ENCODE measurements around the gene UBP1. TPM values are rescaled to one million over a fixed set of nuclear protein-coding genes. Genes with fewer than 3 reads are reported as not detected.
"Not testable (repeated sequence)": the region's sequence is repeated elsewhere in the genome, so short reads cannot be mapped to it uniquely, and the experiment has no call there.

The UBP1 gene
- total and polyA plus RNA-seq, 2 donors (not counting 1 experiment from before 2014, with no cell fraction given): 48.1 to 99.7 TPM

GRCh38 chr3:33447958-33448357 lies 7.8 kb upstream of the UBP1 start:
- no peak overlapping the region for H3K27ac ChIP-seq (ENCODE audit: insufficient read depth, low read length)
- no peak overlapping the region for H3K9ac ChIP-seq (ENCODE audit: insufficient read depth, low read length)
- no peak overlapping the region for H3K4me2 ChIP-seq (ENCODE audit: extremely low read depth, insufficient read depth, low read length)
- no peaks in the 10 kb centered on the region for H3K79me2 ChIP-seq (ENCODE audit: control insufficient read depth, insufficient read depth, low read length)
- H3K9me3 ChIP-seq (ENCODE audit: control insufficient read depth, insufficient read depth, low read depth, low read length): no peaks in the 10 kb centered on the region
- TF ChIP-seq EZH2 (IDR thresholded peaks at IDR 0.05; ENCODE audit: low read length, missing control alignments) (no peak), CTCF (conservative IDR thresholded peaks at IDR 0.05 in 1 of 2, IDR thresholded peaks at IDR 0.05 in 1 of 2; ENCODE audit: low read depth in 1 of 2, low read length in 2 of 2) (no peak)
- H3K4me1 ChIP-seq (ENCODE audit: control insufficient read depth, extremely low read depth, insufficient read depth, low read length): no peaks in the 10 kb centered on the region
- H2AFZ ChIP-seq (ENCODE audit: low read length): no peak overlapping the region
- H4K20me1 ChIP-seq (ENCODE audit: control insufficient read depth, extremely low read depth, insufficient read depth, low read length): no peaks in the 10 kb centered on the region
- no peak overlapping the region for H3K4me3 ChIP-seq (replicated peaks in 1 of 4; ENCODE audit: control extremely low read depth in 1 of 4, insufficient read depth in 1 of 4, low read depth in 3 of 4, low read length in 4 of 4)
- no peaks in the 10 kb centered on the region for H3K36me3 ChIP-seq (ENCODE audit: control insufficient read depth, insufficient read depth, low read length)
- DNase-seq (ENCODE audit: low read depth in 2 of 2): no peak
- H3K27me3 ChIP-seq (ENCODE audit: control insufficient read depth, insufficient read depth, low read length): no peaks in the 10 kb centered on the region

GRCh38 chr3:33447256-33447625 lies 7.0 kb upstream of the UBP1 start:
- H3K4me3 ChIP-seq (replicated peaks in 1 of 4; ENCODE audit: control extremely low read depth in 1 of 4, insufficient read depth in 1 of 4, low read depth in 3 of 4, low read length in 4 of 4); H3K4me1 ChIP-seq (ENCODE audit: control insufficient read depth, extremely low read depth, insufficient read depth, low read length); H3K27me3 ChIP-seq (ENCODE audit: control insufficient read depth, insufficient read depth, low read length); H3K4me2 ChIP-seq (ENCODE audit: extremely low read depth, insufficient read depth, low read length); H4K20me1 ChIP-seq (ENCODE audit: control insufficient read depth, extremely low read depth, insufficient read depth, low read length); H3K36me3 ChIP-seq (ENCODE audit: control insufficient read depth, insufficient read depth, low read length); H3K79me2 ChIP-seq (ENCODE audit: control insufficient read depth, insufficient read depth, low read length); H3K9ac ChIP-seq (ENCODE audit: insufficient read depth, low read length); H3K9me3 ChIP-seq (ENCODE audit: control insufficient read depth, insufficient read depth, low read depth, low read length); DNase-seq (ENCODE audit: low read depth in 2 of 2); H2AFZ ChIP-seq (ENCODE audit: low read length); H3K27ac ChIP-seq (ENCODE audit: insufficient read depth, low read length): not testable (repeated sequence)

GRCh38 chr3:33442190-33442589 lies 2.0 kb upstream of the UBP1 start:
- Histone ChIP-seq H4K20me1 (ENCODE audit: control insufficient read depth, extremely low read depth, insufficient read depth, low read length) (no peaks in the 10 kb centered on the region), H3K4me2 (ENCODE audit: extremely low read depth, insufficient read depth, low read length) (no peak overlapping the region), H3K4me1 (ENCODE audit: control insufficient read depth, extremely low read depth, insufficient read depth, low read length) (peaks cover under 1% of the 10 kb centered on the region), H3K9ac (ENCODE audit: insufficient read depth, low read length) (no peak overlapping the region), H3K27ac (ENCODE audit: insufficient read depth, low read length) (no peak overlapping the region), H3K9me3 (ENCODE audit: control insufficient read depth, insufficient read depth, low read depth, low read length) (no peaks in the 10 kb centered on the region), H2AFZ (ENCODE audit: low read length) (no peak overlapping the region), H3K79me2 (ENCODE audit: control insufficient read depth, insufficient read depth, low read length) (peaks cover 26% of the 10 kb centered on the region), H3K4me3 (replicated peaks in 1 of 4; ENCODE audit: control extremely low read depth in 1 of 4, insufficient read depth in 1 of 4, low read depth in 3 of 4, low read length in 4 of 4) (no peak overlapping the region), H3K36me3 (ENCODE audit: control insufficient read depth, insufficient read depth, low read length) (no peaks in the 10 kb centered on the region), H3K27me3 (ENCODE audit: control insufficient read depth, insufficient read depth, low read length) (no peaks in the 10 kb centered on the region)
- no peak for TF ChIP-seq CTCF (conservative IDR thresholded peaks at IDR 0.05 in 1 of 2, IDR thresholded peaks at IDR 0.05 in 1 of 2; ENCODE audit: low read depth in 1 of 2, low read length in 2 of 2)
- no peak for TF ChIP-seq EZH2 (IDR thresholded peaks at IDR 0.05; ENCODE audit: low read length, missing control alignments)
- DNase-seq (ENCODE audit: low read depth in 2 of 2): no peak

Measured in fibroblast of lung (primary cell).